Gastrocnemius medialis (tissue), 4 donors: ENCODE results near the gene CAMSAP2.

Source experiments
- CTCF ChIP-seq, 5 experiments: fragments of 450-650 bp in 3 of 5; fragments of 200-600 bp in 2 of 5; sonication (generic) in 2 of 5; IDR thresholded peaks in 4 of 5; conservative IDR thresholded peaks in 1 of 5; 1 replicate in 4 of 5; 2 replicates in 1 of 5; pipeline ENCODE4 v1.5.1; 2016 to 2019; ENCODE audit warnings: antibody characterized with exemption in 5 of 5, mild to moderate bottlenecking in 3 of 5, moderate library complexity in 3 of 5
- POLR2A ChIP-seq, 2 donors: fragments of 450-650 bp; IDR thresholded peaks; one replicate each; pipeline ENCODE4 v1.6.1; 2017; ENCODE audit warnings: antibody characterized with exemption in 2 of 2, mild to moderate bottlenecking in 2 of 2, moderate library complexity in 2 of 2

GRCh38 chr1:200883118-200883517, 144.4 kb downstream of the CAMSAP2 start:
- TF ChIP-seq POLR2A (IDR thresholded peaks at IDR 0.05) (no peak), CTCF (IDR thresholded peaks at IDR 0.05 in 4 of 5, conservative IDR thresholded peaks at IDR 0.05 in 1 of 5) (no peak)
